Spleen (tissue), 7 donors: Measurements from ENCODE around the gene XPC.
A peak's percentile ranks its signal among the peaks of the same experiment; 100 is the strongest.

Experiments used
- CTCF ChIP-seq, 11 experiments: fragments of 200-600 bp in 7 of 11; fragments of 450-650 bp in 4 of 11; sonication (generic) in 4 of 11; IDR thresholded peaks in 8 of 11; conservative IDR thresholded peaks in 3 of 11; 1 replicate in 7 of 11; 2 replicates in 4 of 11; pipeline versions ENCODE4 v1.4.0 to v1.8.0; 2016 to 2021; ENCODE audit warnings: antibody characterized with exemption in 11 of 11, inconsistent platforms in 4 of 11, mild to moderate bottlenecking in 1 of 11
- POLR2A ChIP-seq, 3 donors: fragments of 450-650 bp; IDR thresholded peaks; one replicate each; pipeline ENCODE4 v1.5.1; 2017; ENCODE audit warnings: antibody characterized with exemption in 3 of 3, mild to moderate bottlenecking in 1 of 3
- POLR2AphosphoS5 ChIP-seq, 3 donors: sonication (generic); formaldehyde crosslinking; IDR thresholded peaks; one replicate each; pipeline ENCODE4 v1.5.1; 2017; ENCODE audit warnings: antibody characterized with exemption in 3 of 3
- donor health status: DM: no; HTN: no; CAD: no; lungs with moderate emphysema.
- donor health status: DM: no; HTN: no; CAD: no.
- donor health status: DM: no; HTN: no; CAD: no.

GRCh38 chr3:14124615-14125192, 53.7 kb downstream of the XPC start, which contains the start of the genes CHCHD4 and TMEM43:
- TF ChIP-seq CTCF (IDR thresholded peaks at IDR 0.05 in 8 of 11, conservative IDR thresholded peaks at IDR 0.05 in 3 of 11) (peak in 3 of 11 experiments; percentile 12 to 26 (median 23)), POLR2AphosphoS5 (IDR thresholded peaks at IDR 0.05) (peak; percentile 88 to 91 (median 91)), POLR2A (IDR thresholded peaks at IDR 0.05) (peak in 2 of 3 donors; percentile 8 to 24)
